OCI-M2 (cell line): ENCODE results near the gene PROX1.

Source experiments
- DNase-seq: peaks from one replicate; lab custom pipeline; 2025; ENCODE audit not compliant: unreplicated experiment; lab: John Stamatoyannopoulos, UW

The PROX1 gene

GRCh38 chr1:213979751-213980586 is 7.8 kb upstream of the PROX1 start:
- DNase-seq: no peak

GRCh38 chr1:213980906-213981305 is 6.9 kb upstream of the PROX1 start:
- DNase-seq: no peak

- DNase-seq: no peak
Measured at GRCh38 chr1:213982289-213982671, 5.5 kb upstream of the PROX1 start.

GRCh38 chr1:213982672-213983492 is 4.9 kb upstream of the PROX1 start:
- no peak for DNase-seq

GRCh38 chr1:213983493-213984386 is 4.0 kb upstream of the PROX1 start:
- DNase-seq: no peak

- no peak for DNase-seq
Measured at GRCh38 chr1:213984387-213985208, 3.2 kb upstream of the PROX1 start.

- no peak for DNase-seq
Measured at GRCh38 chr1:213985209-213986019, 2.4 kb upstream of the PROX1 start.

- no peak for DNase-seq
Measured at GRCh38 chr1:213986020-213986924, 1.5 kb upstream of the PROX1 start.

- DNase-seq: no peak
Measured at GRCh38 chr1:213986925-213987250, 885 bp upstream of the PROX1 start.

- DNase-seq: no peak
Measured at GRCh38 chr1:213987422-213987926, 299 bp upstream of the PROX1 start.

GRCh38 chr1:213988507-213989001 is 781 bp downstream of the PROX1 start:
- no peak for DNase-seq

GRCh38 chr1:213989002-213989855 is 1.5 kb downstream of the PROX1 start:
- no peak for DNase-seq

- DNase-seq: no peak
Measured at GRCh38 chr1:213993929-213994328, 6.2 kb downstream of the PROX1 start.

GRCh38 chr1:213994888-213995287 is 7.1 kb downstream of the PROX1 start:
- DNase-seq: no peak

- no peak for DNase-seq
Measured at GRCh38 chr1:213995603-213996002, 7.8 kb downstream of the PROX1 start.

- no peak for DNase-seq
Measured at GRCh38 chr1:213996320-213997037, 8.7 kb downstream of the PROX1 start.
